NCI-H2107 treated with DMSO at 0.1 percent for 48 hours (cell line): ENCODE data around the gene CAPN6.

Experiments
- DNase-seq: peaks from one replicate; lab custom pipeline; 2025; ENCODE audit not compliant: unreplicated experiment; lab: John Stamatoyannopoulos, UW

The CAPN6 gene

DNA sequence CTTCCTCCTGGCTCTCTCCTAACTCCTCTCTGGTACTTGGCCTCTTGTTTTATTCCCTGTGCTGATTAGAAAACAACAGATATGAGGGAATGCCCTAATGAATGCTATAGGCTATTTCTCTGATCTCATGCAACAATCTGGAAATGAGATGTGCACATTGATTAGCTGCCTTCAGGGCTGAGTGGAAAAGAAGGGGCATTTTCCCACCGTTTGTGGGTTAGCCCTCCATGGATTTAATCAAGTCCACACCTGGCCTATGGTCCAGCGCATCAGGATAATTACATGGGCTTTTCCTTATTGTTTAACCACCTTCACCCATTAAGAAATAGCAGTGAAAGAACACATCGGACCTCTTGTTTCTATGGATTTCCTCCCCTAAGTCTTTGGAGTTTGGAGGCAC is 70.0 kb downstream of the CAPN6 start:
- DNase-seq: no peak

DNA sequence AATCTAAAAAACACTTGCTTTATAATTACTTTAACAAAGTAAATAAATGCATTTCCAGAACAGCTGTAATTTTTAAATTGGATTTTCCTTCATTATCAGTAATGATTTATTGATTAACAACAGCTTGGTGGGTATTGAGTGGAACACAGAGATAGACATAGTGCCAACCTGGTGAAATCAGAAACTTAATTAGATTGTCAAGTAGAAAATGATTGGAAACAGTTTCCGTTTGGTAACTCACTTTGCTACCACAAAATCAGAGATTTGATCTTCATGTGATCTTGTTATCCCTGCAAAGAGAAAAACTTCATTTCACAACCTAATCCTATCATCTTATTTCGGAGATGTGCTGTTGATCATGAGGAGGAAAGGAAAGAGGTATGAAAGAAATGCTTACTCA is 70.8 kb downstream of the CAPN6 start:
- no peak for DNase-seq
